B cell (primary cell): ENCODE results near the gene CYB5D1. TPM values are rescaled to one million over a fixed set of nuclear protein-coding genes. Genes with fewer than 3 reads are reported as not detected.

Experiments used
- ATAC-seq: fragments of 200-7000 bp; cut with Tn5 transposase; one replicate; pipeline ENCODE4 v1.10.0; 2021; ENCODE audit warnings: low read depth, mild to moderate bottlenecking, moderate number of reproducible peaks, moderate library complexity
- CTCF ChIA-PET: fragments of 350-600 bp; sonication (Branson Sonifier 250); formaldehyde crosslinking; loops from one replicate; lab custom pipeline; 2021; ENCODE audit warnings: antibody characterized with exemption, inconsistent platforms; lab: Charles Lee
- POLR2A ChIA-PET: fragments of 350-600 bp; sonication (Branson Sonifier 250); formaldehyde crosslinking; loops from one replicate; lab custom pipeline; 2021; ENCODE audit warnings: antibody characterized with exemption; lab: Charles Lee
- DNase-seq: peaks from one replicate; pipeline ENCODE4 v3.0.0; 2013
- H2AFZ ChIP-seq: 2 replicates; pipeline ENCODE4 v1.6.1; 2012; ENCODE audit warnings: mild to moderate bottlenecking, low read depth, low read length; ENCODE audit not compliant: insufficient read depth, poor library complexity, severe bottlenecking
- H3K27ac ChIP-seq, 2 donors: 1 replicate in 1 of 2; 2 replicates in 1 of 2; pipeline ENCODE4 v1.5.1; 2012 to 2013; ENCODE audit warnings: low read length in 2 of 2, mild to moderate bottlenecking in 2 of 2, moderate library complexity in 1 of 2
- H3K27me3 ChIP-seq, 4 experiments: fragments of 200-600 bp in 1 of 4; sonication (generic) in 1 of 4; replicated peaks in 1 of 4; 1 replicate in 2 of 4; 2 replicates in 2 of 4; pipeline versions ENCODE4 v1.6.1 to v1.7.0; 2013 to 2016; ENCODE audit warnings: low read length in 3 of 4, mild to moderate bottlenecking in 2 of 4, mixed read lengths in 1 of 4, moderate library complexity in 1 of 4; ENCODE audit not compliant: insufficient read depth in 4 of 4, control insufficient read depth in 3 of 4; ENCODE audit errors: control extremely low read depth in 1 of 4
- H3K36me3 ChIP-seq, 2 experiments: replicated peaks in 1 of 2; 1 replicate in 1 of 2; 2 replicates in 1 of 2; pipeline versions ENCODE4 v1.6.1 to v1.7.1; 2013; ENCODE audit warnings: low read length in 1 of 2; ENCODE audit not compliant: insufficient read depth in 2 of 2, control insufficient read depth in 1 of 2; ENCODE audit errors: control extremely low read depth in 1 of 2, extremely low read depth in 1 of 2
- H3K4me1 ChIP-seq, 2 donors: fragments of 200-600 bp in 1 of 2; sonication (generic) in 1 of 2; 1 replicate in 1 of 2; 2 replicates in 1 of 2; pipeline versions ENCODE4 v1.5.1 to v1.6.1; 2013 to 2017; ENCODE audit warnings: low read length in 2 of 2; ENCODE audit not compliant: control insufficient read depth in 2 of 2, insufficient read depth in 2 of 2
- H3K4me2 ChIP-seq: replicated peaks from 2 replicates; pipeline ENCODE3; 2012; ENCODE audit warnings: mild to moderate bottlenecking, low read depth, low read length; ENCODE audit not compliant: poor library complexity, severe bottlenecking
- H3K4me3 ChIP-seq, 5 experiments: fragments of 200-600 bp in 1 of 5; sonication (generic) in 1 of 5; 1 replicate in 3 of 5; 2 replicates in 2 of 5; pipeline versions ENCODE4 v1.5.1 to v1.7.0; 2011 to 2016; ENCODE audit warnings: low read length in 4 of 5, mild to moderate bottlenecking in 4 of 5, low read depth in 2 of 5, control low read depth in 1 of 5, moderate library complexity in 1 of 5; ENCODE audit not compliant: insufficient read depth in 1 of 5; ENCODE audit errors: control extremely low read depth in 1 of 5, extremely low read depth in 1 of 5
- H3K79me2 ChIP-seq: fragments of 200-600 bp; sonication (generic); one replicate; pipeline ENCODE4 v1.6.0; 2016; ENCODE audit warnings: low read length; ENCODE audit not compliant: control insufficient read depth, insufficient read depth
- H3K9ac ChIP-seq: fragments of 200-600 bp; sonication (generic); 2 replicates; pipeline ENCODE4 v1.6.1; 2017; ENCODE audit warnings: mild to moderate bottlenecking, low read length, moderate library complexity
- H3K9me3 ChIP-seq, 3 donors: one replicate each; pipeline versions ENCODE4 v1.6.1 to v1.7.1; 2013; ENCODE audit warnings: low read length in 2 of 3; ENCODE audit not compliant: control insufficient read depth in 2 of 3, insufficient read depth in 1 of 3; ENCODE audit errors: control extremely low read depth in 1 of 3
- H4K20me1 ChIP-seq: 2 replicates; pipeline ENCODE4 v1.6.0; 2012; ENCODE audit warnings: mild to moderate bottlenecking, low read length; ENCODE audit not compliant: insufficient read depth, control insufficient read depth, poor library complexity, severe bottlenecking
- H3K27ac Mint-ChIP-seq: one replicate; pipeline ENCODE4 v1.8.0; 2021; ENCODE audit warnings: mixed read lengths
- H3K27me3 Mint-ChIP-seq: one replicate; pipeline ENCODE4 v1.8.0; 2021; ENCODE audit warnings: mixed read lengths
- H3K4me1 Mint-ChIP-seq: one replicate; pipeline ENCODE4 v1.8.0; 2021; ENCODE audit warnings: mixed read lengths
- H3K4me3 Mint-ChIP-seq: one replicate; pipeline ENCODE4 v1.8.0; 2021; ENCODE audit warnings: mixed read lengths
- H3K9me3 Mint-ChIP-seq: one replicate; pipeline ENCODE4 v1.8.0; 2022; ENCODE audit warnings: mixed read lengths; ENCODE audit not compliant: insufficient read depth
- EZH2 ChIP-seq: IDR thresholded peaks from 2 replicates; pipeline ENCODE4 v1.6.1; 2012; ENCODE audit warnings: borderline replicate concordance, low read depth, mild to moderate bottlenecking, moderate library complexity, low read length; ENCODE audit not compliant: insufficient read depth, poor library complexity, severe bottlenecking
- WGBS: methylation state at CpG from one replicate; pipeline ENCODE4 v1.1.5; 2013; ENCODE audit warnings: missing lambda C conversion rate; ENCODE audit not compliant: insufficient coverage; 5-methylcytosine and 5-hydroxymethylcytosine counted together
- intact Hi-C: fragments of 100-400 bp; cut with micrococcal nuclease; formaldehyde crosslinking; loops from one replicate; pipeline ENCODE4 v1.10.0; 2022
- polyA plus RNA-seq: library from polyadenylated mRNA; depleted of rRNA; stranded (reverse); fragments of >200 nt; gene quantifications from 2 replicates; pipeline ENCODE4 v1.2.3, GENCODE V29; 2012
- total RNA-seq, 2 donors: library from RNA; stranded (reverse); fragments of 120-200 nt in 1 of 2; gene quantifications; 1 replicate in 1 of 2; 2 replicates in 1 of 2; pipeline versions ENCODE4 v1.2.3 to v1.2.4, GENCODE V29; 2013 to 2022
- TF ChIP-seq, protein P1 (sequence below): fragments of 200-600 bp; IDR thresholded peaks from one replicate; pipeline ENCODE4 v1.8.0; 2022; ENCODE audit warnings: antibody characterized with exemption, mild to moderate bottlenecking

Gene CYB5D1
- total and polyA plus RNA-seq, 2 donors (not counting 1 experiment from before 2014, with no cell fraction given) = 6.3 to 10.2 TPM

DNA sequence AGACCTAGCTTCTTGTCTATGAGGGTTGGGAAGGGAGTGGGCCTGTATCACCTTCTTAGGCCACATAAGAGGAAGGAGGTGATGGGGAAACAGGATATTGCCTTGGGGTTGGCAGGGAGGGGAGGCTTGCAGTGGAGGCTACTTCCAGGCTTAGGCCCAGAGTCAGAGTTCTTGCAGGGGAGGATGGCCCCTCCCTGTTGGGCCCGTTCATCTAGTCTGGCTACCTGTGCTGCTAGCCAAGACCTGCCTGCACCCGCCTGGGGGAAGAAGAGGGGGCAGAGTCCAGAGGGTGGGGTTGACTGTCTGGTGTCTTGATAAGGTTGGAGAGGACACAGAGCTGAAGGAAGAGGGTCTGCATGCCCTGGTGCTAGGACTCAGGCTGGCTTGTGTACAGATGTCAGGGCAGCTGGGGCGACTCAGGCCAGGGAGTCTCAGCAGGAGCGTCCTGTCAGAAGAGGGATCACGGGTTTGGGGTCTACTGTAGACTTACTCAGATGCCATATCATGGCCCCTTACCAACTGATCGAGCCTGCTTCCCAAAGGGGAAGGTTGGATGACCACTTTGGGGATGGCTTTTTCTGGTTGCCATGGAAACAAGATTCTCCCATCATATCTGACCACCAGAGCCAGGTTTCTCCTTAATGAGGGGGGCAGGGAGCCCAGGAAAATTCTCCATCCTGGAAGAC lies 18.5 kb upstream of the CYB5D1 start:
- peaks cover 18% of the 10 kb centered on the region for H3K79me2 ChIP-seq

More for the DNA sequence above, 18.5 kb upstream of the CYB5D1 start:
- Mint-ChIP-seq H3K27me3 (no peaks in the 10 kb centered on the region), H3K27ac (peak overlapping the region; percentile 70), H3K9me3 (no peaks in the 10 kb centered on the region), H3K4me3 (peak overlapping the region; percentile 51), H3K4me1 (peaks cover 62% of the 10 kb centered on the region)
- peak overlapping the region; percentile 11 to 100 for H3K27ac ChIP-seq
- TF ChIP-seq EZH2 = no peak
- TF ChIP-seq, protein P1, sequence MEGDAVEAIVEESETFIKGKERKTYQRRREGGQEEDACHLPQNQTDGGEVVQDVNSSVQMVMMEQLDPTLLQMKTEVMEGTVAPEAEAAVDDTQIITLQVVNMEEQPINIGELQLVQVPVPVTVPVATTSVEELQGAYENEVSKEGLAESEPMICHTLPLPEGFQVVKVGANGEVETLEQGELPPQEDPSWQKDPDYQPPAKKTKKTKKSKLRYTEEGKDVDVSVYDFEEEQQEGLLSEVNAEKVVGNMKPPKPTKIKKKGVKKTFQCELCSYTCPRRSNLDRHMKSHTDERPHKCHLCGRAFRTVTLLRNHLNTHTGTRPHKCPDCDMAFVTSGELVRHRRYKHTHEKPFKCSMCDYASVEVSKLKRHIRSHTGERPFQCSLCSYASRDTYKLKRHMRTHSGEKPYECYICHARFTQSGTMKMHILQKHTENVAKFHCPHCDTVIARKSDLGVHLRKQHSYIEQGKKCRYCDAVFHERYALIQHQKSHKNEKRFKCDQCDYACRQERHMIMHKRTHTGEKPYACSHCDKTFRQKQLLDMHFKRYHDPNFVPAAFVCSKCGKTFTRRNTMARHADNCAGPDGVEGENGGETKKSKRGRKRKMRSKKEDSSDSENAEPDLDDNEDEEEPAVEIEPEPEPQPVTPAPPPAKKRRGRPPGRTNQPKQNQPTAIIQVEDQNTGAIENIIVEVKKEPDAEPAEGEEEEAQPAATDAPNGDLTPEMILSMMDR = no peak
- peak overlapping the region; percentile 33 for H3K4me2 ChIP-seq
- H3K4me1 ChIP-seq = peaks cover 42 to 75% of the 10 kb centered on the region in 2 donors
- H3K4me3 ChIP-seq = peak overlapping the region in 1 of 5 experiments; percentile 16
- POLR2A ChIA-PET = interaction anchor here (1.4 to 1.5 kb wide), 2 partner anchors 18 kb away, joined by 4 to 5 read pairs; partner anchors contain the start of genes CYB5D1 and NAA38
- 87% methylated on average over 5 of the region's 6 CpGs for WGBS
- CTCF ChIA-PET = interaction anchor here (0.5 to 5.3 kb wide), 7 partner anchors 14 to 571 kb away, joined by 3 to 53 read pairs (median 6); partner anchors contain the start of genes CYB5D1 and NAA38
- H3K36me3 ChIP-seq = no peaks in the 10 kb centered on the region
- no peaks in the 10 kb centered on the region for H3K27me3 ChIP-seq
- no peak overlapping the region for H3K9ac ChIP-seq
- intact Hi-C loops = loop anchor here (10.0 kb wide), 2 partner anchors 825 to 1185 kb away; partner anchors contain the start of genes C17orf100, MED31 and RNASEK
- no peak for ATAC-seq
- no peak overlapping the region for H2AFZ ChIP-seq
- peaks cover 0 to 4% (median 0%) of the 10 kb centered on the region in 3 donors for H3K9me3 ChIP-seq
- peaks cover 33% of the 10 kb centered on the region for H4K20me1 ChIP-seq
- peak; percentile 41 for DNase-seq
